CD4-positive, alpha-beta T cell treated with Interleukin-17A for 4 hours (primary cell): ENCODE data around the gene TUBA1B.
"Not testable (repeated sequence)": the region's sequence is repeated elsewhere in the genome, so short reads cannot be mapped to it uniquely, and the experiment has no call there.

Experiments used
- DNase-seq: peaks from one replicate; pipeline ENCODE4 v3.0.0-alpha.2; 2020; ENCODE audit warnings: mixed read lengths

Gene TUBA1B

DNA sequence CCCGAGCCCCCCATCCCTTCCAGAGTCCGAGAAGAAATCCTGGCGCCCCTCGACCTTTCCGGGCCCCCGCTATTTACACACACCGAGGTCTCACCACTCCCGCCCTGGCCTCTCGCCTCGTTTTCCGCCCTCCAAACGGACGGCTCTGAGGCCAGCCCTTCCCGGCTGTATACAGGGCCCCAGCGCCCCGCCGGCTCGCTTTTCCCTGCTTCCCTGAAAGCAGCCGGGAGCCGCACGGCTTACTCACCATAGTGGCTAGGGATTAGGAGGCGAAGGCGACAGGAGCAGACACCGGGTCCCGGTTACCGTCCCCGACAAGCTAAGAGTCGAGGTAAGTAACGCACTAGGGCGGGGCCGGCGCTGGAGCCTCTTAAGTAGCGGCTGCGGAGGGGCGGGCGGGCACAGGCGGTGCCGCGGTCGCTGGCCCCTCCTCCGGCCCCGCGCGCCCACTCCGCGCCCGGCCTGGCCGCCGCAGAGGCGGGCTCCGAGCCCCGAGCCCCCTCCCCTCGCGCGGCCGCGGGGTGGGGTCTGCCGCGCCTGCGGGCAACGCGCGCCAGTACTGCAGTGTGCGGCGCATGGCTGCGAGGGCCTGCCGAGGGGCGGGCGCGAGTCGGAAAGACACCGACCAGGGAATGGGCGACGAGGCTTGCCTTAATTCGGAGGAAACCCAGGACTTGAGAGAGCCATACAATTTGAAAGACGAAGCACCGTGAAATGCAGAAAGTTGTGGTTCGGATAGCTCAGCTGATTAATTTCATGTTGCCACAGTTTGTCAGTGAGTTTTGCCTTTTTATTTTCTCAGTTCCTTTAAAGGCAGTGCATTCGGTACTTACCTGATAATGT, at the start of gene TUBA1B:
Gene TUBA1B, minus strand, starts transcription at position 345 of the 843 bp plus-strand sequence. Its CDS starts 95 bp downstream, at position 250.
- peak; percentile 94 for DNase-seq

DNA sequence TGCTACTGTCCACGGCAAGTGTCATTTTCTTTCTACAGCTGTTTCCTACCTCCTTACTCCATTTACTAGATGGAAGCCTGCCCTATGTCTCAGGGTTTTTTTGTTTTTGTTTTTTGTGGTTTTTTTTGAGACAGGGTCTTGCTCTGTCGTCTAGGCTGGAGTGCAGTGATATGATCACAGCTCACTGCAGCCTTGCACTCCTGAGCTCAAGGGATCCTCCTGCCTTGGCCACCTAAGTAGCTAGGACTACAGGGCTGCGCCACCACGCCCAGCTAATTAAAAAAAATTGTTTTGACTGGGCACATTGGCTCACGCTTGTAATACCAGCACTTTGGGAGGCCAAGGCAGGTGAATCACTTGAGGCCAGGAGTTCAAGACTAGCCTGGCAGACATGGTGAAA, 43.0 kb upstream of the TUBA1B start:
- no peak for DNase-seq

GRCh38 chr12:49170924-49171323, 39.7 kb upstream of the TUBA1B start:
- no peak for DNase-seq

DNA sequence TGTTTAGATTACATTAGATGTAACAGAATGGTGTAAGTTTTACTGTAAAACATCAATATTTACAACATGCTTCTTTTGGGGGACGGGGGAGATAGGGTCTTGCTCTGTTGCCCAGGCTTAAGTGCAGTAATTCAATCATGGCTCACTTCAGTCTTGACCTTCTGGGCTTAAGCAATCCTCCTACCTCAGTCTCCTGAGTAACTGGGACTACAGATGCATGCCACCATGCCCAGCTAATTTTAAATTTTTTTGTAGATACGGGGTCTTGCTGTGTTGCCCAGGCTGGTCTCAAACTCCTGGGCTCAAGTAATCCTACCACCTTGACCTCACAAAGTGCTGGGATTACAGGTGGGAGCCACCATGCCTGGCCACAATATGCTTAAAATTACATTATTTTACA, 33.9 kb upstream of the TUBA1B start:
- DNase-seq: no peak

DNA sequence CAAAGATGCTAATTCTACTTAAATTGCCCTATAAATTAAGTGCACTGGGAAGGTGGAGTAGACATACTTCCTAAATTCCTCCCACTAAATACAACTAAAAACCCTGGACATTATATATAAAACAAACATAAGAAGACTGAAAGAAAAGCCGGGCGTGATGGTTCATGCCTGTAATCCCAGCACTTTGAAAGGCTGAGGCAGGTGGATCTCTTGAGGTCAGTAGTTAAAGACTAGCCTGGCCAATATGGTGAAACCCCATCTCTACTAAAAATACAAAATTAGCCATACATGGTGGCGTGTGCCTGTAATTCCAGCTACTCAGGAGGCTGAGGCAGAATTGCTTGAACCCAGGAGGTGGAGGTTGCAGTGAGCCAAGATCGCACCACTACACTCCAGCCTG, 30.7 kb upstream of the TUBA1B start:
- DNase-seq: not testable (repeated sequence)

- no peak for DNase-seq
Measured at GRCh38 chr12:49161092-49161795, 30.0 kb upstream of the TUBA1B start.

GRCh38 chr12:49160399-49160798, 29.2 kb upstream of the TUBA1B start:
- no peak for DNase-seq

DNA sequence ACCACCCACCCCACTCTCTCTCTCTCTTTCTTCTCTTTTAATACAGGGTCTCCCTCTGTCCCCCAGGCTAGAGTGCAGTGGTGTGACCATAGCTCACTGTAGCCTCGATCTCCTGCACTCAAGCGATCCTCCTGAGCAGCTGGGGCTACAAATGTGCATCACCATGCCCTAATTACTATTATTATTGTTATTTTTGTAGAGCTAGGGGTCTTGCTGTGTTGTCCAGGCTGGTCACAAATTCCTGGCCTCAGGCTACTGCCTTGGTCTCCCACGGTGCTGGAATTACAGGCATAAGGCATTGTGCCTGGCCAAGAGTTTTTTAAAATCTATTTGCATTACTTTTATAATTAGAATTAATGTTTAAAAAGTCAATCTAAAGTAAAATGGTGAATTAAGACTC, 23.0 kb upstream of the TUBA1B start:
- no peak for DNase-seq

DNA sequence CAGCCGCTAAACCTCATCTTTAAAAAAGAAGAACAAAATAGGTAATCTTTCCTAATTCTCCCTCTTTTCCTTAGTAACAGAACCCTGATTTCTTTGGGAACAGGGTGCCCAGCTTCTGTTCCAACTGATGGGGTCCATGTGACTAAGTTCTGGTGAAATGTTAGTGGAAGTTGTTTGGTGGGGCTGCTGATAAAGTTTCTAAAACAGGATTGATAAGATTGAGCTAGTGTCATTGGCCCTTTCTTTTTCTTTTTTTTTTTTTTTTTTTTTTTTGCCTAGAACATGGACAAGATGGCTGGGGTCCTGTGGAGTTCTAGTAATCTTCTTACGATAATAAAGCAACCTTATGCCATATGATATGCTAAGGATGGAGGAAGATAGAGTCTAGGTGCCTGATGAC, 16.2 kb upstream of the TUBA1B start:
- no peak for DNase-seq

GRCh38 chr12:49146406-49146805, 15.2 kb upstream of the TUBA1B start:
- no peak for DNase-seq

DNA sequence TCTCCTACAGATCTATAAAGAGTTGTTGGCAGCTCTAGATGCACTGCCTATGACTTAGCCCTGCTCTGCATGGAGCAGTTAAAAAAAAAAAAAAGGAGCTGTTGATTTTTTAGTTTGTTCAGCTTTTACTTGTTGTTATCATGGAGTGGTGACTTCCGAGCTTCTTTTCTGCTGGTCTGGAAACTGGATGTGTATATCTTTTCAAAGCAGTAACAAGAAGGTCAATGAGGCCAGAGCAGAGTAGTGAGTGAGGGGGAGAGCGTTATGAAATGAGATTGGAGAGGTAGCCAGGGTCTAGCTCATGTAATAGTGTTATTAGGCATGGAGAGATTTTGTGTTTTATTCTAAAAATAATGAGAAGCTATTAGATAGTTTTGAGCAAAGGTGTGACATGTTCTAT, 13.2 kb upstream of the TUBA1B start:
- DNase-seq: no peak

DNA sequence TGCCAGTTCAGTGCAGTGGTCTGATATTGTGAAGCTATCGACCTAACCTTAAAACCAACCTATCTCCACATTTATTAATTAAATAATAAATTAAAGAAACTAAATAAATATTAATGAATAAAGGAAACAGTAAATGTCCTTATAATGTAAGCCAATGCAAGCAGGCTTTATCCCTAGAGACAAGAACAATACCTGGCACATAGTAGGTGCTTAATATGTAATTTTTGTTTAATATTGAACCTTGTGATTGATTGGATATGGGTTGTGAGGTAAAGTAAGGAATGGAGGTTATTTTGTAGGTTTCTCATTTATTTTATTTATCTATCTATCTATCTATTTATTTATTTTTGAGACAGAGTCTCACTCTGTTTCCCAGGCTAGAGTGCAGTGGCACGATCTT, 7.8 kb upstream of the TUBA1B start:
- no peak for DNase-seq

DNA sequence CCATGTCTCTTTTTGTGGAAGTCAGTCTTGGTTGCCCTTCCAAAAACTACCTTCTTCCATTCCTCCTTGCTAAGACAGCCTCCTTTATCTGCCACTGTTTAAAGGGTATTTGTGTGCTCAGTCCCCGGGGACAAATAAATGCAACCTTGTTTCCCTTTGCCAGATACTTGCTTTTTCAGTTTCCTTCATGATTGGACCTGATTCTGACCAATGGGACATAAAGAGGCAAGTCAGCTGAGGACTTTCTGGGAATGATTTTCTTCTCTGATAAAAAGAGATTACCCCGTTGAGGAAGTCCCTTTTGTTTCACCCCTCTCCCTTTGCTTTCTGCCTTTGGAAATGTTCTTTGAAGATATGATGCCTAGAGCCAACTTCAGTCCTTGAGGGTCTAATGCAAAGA, 7.4 kb upstream of the TUBA1B start:
- DNase-seq: no peak

- DNase-seq: no peak
Measured at GRCh38 chr12:49137476-49137875, 6.3 kb upstream of the TUBA1B start.

DNA sequence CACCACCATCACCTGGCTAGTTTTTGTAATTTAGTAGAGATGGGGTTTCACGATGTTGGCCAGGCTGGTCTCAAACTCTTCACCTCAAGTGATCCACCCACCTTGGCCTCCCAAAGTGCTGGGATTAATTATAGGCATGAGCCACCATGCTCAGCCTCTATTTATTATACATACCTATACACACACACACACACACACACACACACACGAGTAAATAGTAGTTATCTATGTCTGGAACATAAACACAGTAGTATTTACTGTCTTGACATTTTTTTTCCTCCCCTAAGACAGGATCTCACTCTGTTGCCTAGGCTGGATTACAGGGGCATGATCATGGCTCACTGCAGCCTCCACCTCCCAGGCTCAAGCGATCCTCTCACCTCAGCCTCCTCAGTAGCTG, 5.8 kb upstream of the TUBA1B start:
- not testable (repeated sequence) for DNase-seq

DNA sequence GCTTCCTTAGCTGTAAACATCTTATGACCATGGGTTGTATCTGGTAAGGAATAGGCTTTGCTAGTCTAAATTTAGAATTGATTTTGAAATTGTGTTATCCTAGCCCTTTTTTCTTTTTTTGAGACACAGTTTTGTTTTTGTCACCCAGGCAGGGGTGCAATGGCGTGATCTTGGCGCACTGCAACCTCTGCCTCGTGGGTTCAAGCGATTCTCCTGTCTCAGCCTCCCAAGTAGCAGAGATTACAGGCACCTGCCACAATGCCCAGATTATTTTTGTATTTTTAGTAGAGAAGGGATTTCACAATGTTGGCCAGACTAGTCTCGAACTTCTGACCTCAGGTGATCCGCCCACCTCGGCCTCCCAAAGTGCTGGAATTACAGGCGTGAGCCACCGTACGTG, 2.4 kb upstream of the TUBA1B start:
- no peak for DNase-seq

DNA sequence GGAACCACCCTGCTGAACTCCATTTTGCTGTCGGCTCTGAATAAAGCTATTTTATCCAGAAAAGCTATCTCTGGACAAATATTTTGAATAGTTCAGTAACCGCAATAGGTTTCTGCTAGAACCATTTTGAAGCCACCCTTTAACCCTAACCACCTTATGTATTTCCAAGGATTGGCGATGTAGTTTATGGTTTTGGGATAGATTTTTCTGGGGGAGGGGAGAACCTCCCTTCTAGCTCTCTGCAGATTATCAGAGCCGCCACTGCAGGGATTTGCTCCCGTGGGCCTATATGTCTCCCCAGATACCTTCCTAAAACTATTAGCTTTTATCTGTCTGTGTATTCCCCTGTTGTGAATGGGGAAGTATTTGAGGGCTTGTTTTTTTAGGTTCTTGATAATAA, 1.8 kb upstream of the TUBA1B start:
- no peak for DNase-seq

DNA sequence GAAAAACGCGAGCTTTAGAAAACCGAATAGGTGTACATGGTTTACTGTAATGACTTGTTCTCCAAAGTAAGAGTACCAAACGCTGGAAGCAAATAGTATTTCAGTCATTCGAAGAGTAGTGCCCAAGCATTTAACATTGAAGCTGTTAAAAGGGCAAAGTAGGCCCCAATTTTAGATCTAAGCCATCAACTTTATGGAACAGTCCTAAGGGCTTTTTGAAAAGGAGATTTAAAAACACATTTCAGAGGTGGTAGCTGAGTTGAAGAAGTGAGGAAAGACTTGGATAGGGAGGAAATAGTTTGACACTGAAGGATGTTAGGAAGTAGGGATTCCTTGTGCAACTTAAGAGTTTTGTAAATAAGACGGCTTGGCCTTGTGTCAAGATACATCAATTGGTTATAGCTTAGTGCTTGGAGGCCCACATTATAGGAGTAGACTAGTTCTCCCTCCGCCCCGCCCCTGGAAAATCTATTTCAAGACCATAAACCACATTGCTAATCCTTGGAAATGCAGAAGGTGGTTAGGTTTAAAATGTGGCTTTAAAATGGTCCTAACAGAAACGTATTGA, 783 bp upstream of the TUBA1B start:
- DNase-seq: no peak

- peak; percentile 97 for DNase-seq
Measured at GRCh38 chr12:49130151-49131050, 794 bp downstream of the TUBA1B start.

DNA sequence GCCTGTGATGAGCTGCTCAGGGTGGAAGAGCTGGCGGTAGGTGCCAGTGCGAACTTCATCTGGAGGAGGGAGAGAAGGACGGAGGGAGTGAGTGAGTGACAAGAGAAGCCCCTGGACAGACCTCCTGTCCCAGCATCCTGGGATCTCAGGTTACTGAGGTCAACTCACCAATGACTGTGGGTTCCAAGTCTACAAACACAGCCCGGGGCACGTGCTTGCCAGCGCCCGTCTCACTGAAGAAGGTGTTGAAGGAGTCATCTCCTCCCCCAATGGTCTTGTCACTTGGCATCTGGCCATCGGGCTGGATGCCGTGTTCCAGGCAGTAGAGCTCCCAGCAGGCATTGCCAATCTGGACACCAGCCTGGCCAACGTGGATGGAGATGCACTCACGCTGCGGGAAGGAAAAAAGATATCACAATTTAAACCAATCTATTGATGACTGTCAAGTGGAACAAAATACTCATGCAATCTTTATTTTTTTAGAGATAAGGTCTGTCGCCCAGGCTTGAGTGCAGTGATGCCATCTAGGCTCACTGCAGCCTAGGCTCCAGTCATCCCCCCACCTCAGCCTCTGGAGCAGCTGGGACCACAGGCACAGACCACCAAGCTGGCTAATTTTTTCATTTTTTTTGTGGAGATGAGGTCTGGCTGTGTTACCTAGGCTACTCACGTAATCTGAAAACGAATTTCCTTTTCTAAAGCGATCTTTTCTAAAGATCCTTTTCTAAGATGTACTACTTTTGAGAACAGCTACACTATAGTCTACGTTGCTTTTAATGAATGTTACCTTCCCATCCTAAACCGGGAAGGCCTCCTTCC, 1.7 kb downstream of the TUBA1B start:
- DNase-seq: no peak

GRCh38 chr12:49127971-49128370, 3.2 kb downstream of the TUBA1B start:
- not testable (repeated sequence) for DNase-seq
